ENCODE data around the gene ZMIZ1.
"Not testable (repeated sequence)": the region's sequence is repeated elsewhere in the genome, so short reads cannot be mapped to it uniquely, and the experiment has no call there.

Gene ZMIZ1

GRCh38 chr10:79335094-79335469, 266.3 kb downstream of the ZMIZ1 start:
- H3K4me3 ChIP-seq (ENCODE audit: low read length in 2 of 2), result no peak overlapping the region
- peaks cover 4% of the 10 kb centered on the region in 2 donors for H3K4me1 ChIP-seq (ENCODE audit: control insufficient read depth in 2 of 2, insufficient read depth in 2 of 2, low read length in 2 of 2)
- H3K9ac ChIP-seq (ENCODE audit: low read depth in 1 of 2, low read length in 2 of 2), result no peak overlapping the region
- no peaks in the 10 kb centered on the region for H3K36me3 ChIP-seq (ENCODE audit: control insufficient read depth in 2 of 2, insufficient read depth in 2 of 2, low read length in 2 of 2)
- no peaks in the 10 kb centered on the region for H3K9me3 ChIP-seq (ENCODE audit: control insufficient read depth in 2 of 2, low read length in 2 of 2)
- H3K27ac ChIP-seq (ENCODE audit: low read depth in 2 of 2, low read length in 2 of 2), result no peak overlapping the region
- H3K27me3 ChIP-seq (ENCODE audit: control insufficient read depth in 2 of 2, insufficient read depth in 2 of 2, low read length in 2 of 2), result no peaks in the 10 kb centered on the region

GRCh38 chr10:79335470-79336235, 266.9 kb downstream of the ZMIZ1 start:
- Histone ChIP-seq H3K27ac (ENCODE audit: low read depth in 2 of 2, low read length in 2 of 2) (no peak overlapping the region), H3K4me1 (ENCODE audit: control insufficient read depth in 2 of 2, insufficient read depth in 2 of 2, low read length in 2 of 2) (peaks cover 4% of the 10 kb centered on the region in 2 donors), H3K9ac (ENCODE audit: low read depth in 1 of 2, low read length in 2 of 2) (no peak overlapping the region), H3K4me3 (ENCODE audit: low read length in 2 of 2) (no peak overlapping the region), H3K36me3 (ENCODE audit: control insufficient read depth in 2 of 2, insufficient read depth in 2 of 2, low read length in 2 of 2) (no peaks in the 10 kb centered on the region), H3K27me3 (ENCODE audit: control insufficient read depth in 2 of 2, insufficient read depth in 2 of 2, low read length in 2 of 2) (no peaks in the 10 kb centered on the region), H3K9me3 (ENCODE audit: control insufficient read depth in 2 of 2, low read length in 2 of 2) (no peaks in the 10 kb centered on the region)

GRCh38 chr10:79336276-79336675, 267.5 kb downstream of the ZMIZ1 start:
- no peak overlapping the region for H3K9ac ChIP-seq (ENCODE audit: low read depth in 1 of 2, low read length in 2 of 2)
- no peaks in the 10 kb centered on the region for H3K9me3 ChIP-seq (ENCODE audit: control insufficient read depth in 2 of 2, low read length in 2 of 2)
- H3K36me3 ChIP-seq (ENCODE audit: control insufficient read depth in 2 of 2, insufficient read depth in 2 of 2, low read length in 2 of 2), result no peaks in the 10 kb centered on the region
- no peaks in the 10 kb centered on the region for H3K27me3 ChIP-seq (ENCODE audit: control insufficient read depth in 2 of 2, insufficient read depth in 2 of 2, low read length in 2 of 2)
- no peak overlapping the region for H3K27ac ChIP-seq (ENCODE audit: low read depth in 2 of 2, low read length in 2 of 2)
- H3K4me3 ChIP-seq (ENCODE audit: low read length in 2 of 2), result no peak overlapping the region
- H3K4me1 ChIP-seq (ENCODE audit: control insufficient read depth in 2 of 2, insufficient read depth in 2 of 2, low read length in 2 of 2), result peaks cover under 1 to 4% of the 10 kb centered on the region in 2 donors

GRCh38 chr10:79336739-79337138, 268.0 kb downstream of the ZMIZ1 start:
- no peaks in the 10 kb centered on the region for H3K36me3 ChIP-seq (ENCODE audit: control insufficient read depth in 2 of 2, insufficient read depth in 2 of 2, low read length in 2 of 2)
- no peak overlapping the region for H3K27ac ChIP-seq (ENCODE audit: low read depth in 2 of 2, low read length in 2 of 2)
- H3K4me3 ChIP-seq (ENCODE audit: low read length in 2 of 2), result no peak overlapping the region
- H3K27me3 ChIP-seq (ENCODE audit: control insufficient read depth in 2 of 2, insufficient read depth in 2 of 2, low read length in 2 of 2), result no peaks in the 10 kb centered on the region
- H3K9me3 ChIP-seq (ENCODE audit: control insufficient read depth in 2 of 2, low read length in 2 of 2), result no peaks in the 10 kb centered on the region
- no peak overlapping the region for H3K9ac ChIP-seq (ENCODE audit: low read depth in 1 of 2, low read length in 2 of 2)
- no peaks in the 10 kb centered on the region for H3K4me1 ChIP-seq (ENCODE audit: control insufficient read depth in 2 of 2, insufficient read depth in 2 of 2, low read length in 2 of 2)

- H3K9ac ChIP-seq (ENCODE audit: low read depth in 1 of 2, low read length in 2 of 2); H3K36me3 ChIP-seq (ENCODE audit: control insufficient read depth in 2 of 2, insufficient read depth in 2 of 2, low read length in 2 of 2); H3K4me3 ChIP-seq (ENCODE audit: low read length in 2 of 2); H3K27me3 ChIP-seq (ENCODE audit: control insufficient read depth in 2 of 2, insufficient read depth in 2 of 2, low read length in 2 of 2); H3K27ac ChIP-seq (ENCODE audit: low read depth in 2 of 2, low read length in 2 of 2); H3K4me1 ChIP-seq (ENCODE audit: control insufficient read depth in 2 of 2, insufficient read depth in 2 of 2, low read length in 2 of 2); H3K9me3 ChIP-seq (ENCODE audit: control insufficient read depth in 2 of 2, low read length in 2 of 2): not testable (repeated sequence)
Observed at GRCh38 chr10:79337783-79338469, 269.2 kb downstream of the ZMIZ1 start.

- no peak overlapping the region for H3K9ac ChIP-seq (ENCODE audit: low read depth in 1 of 2, low read length in 2 of 2)
- H3K4me3 ChIP-seq (ENCODE audit: low read length in 2 of 2), result no peak overlapping the region
- no peaks in the 10 kb centered on the region for H3K27me3 ChIP-seq (ENCODE audit: control insufficient read depth in 2 of 2, insufficient read depth in 2 of 2, low read length in 2 of 2)
- no peaks in the 10 kb centered on the region for H3K36me3 ChIP-seq (ENCODE audit: control insufficient read depth in 2 of 2, insufficient read depth in 2 of 2, low read length in 2 of 2)
- H3K27ac ChIP-seq (ENCODE audit: low read depth in 2 of 2, low read length in 2 of 2), result no peak overlapping the region
- no peaks in the 10 kb centered on the region for H3K9me3 ChIP-seq (ENCODE audit: control insufficient read depth in 2 of 2, low read length in 2 of 2)
- peaks cover 5 to 11% of the 10 kb centered on the region in 2 donors for H3K4me1 ChIP-seq (ENCODE audit: control insufficient read depth in 2 of 2, insufficient read depth in 2 of 2, low read length in 2 of 2)
Observed at GRCh38 chr10:79339266-79339665, 270.5 kb downstream of the ZMIZ1 start.

- Histone ChIP-seq H3K27ac (ENCODE audit: low read depth in 2 of 2, low read length in 2 of 2) (no peak overlapping the region), H3K4me1 (ENCODE audit: control insufficient read depth in 2 of 2, insufficient read depth in 2 of 2, low read length in 2 of 2) (peaks cover 5 to 11% of the 10 kb centered on the region in 2 donors)
Observed at GRCh38 chr10:79340646-79341244, 272.0 kb downstream of the ZMIZ1 start.

GRCh38 chr10:79342295-79342761, 273.6 kb downstream of the ZMIZ1 start:
- H3K9me3 ChIP-seq (ENCODE audit: control insufficient read depth in 2 of 2, low read length in 2 of 2), result no peaks in the 10 kb centered on the region
- H3K27me3 ChIP-seq (ENCODE audit: control insufficient read depth in 2 of 2, insufficient read depth in 2 of 2, low read length in 2 of 2), result no peaks in the 10 kb centered on the region
- no peak overlapping the region for H3K4me3 ChIP-seq (ENCODE audit: low read length in 2 of 2)
- no peak overlapping the region for H3K27ac ChIP-seq (ENCODE audit: low read depth in 2 of 2, low read length in 2 of 2)
- H3K4me1 ChIP-seq (ENCODE audit: control insufficient read depth in 2 of 2, insufficient read depth in 2 of 2, low read length in 2 of 2), result peaks cover 8 to 13% of the 10 kb centered on the region in 2 donors
- no peak overlapping the region for H3K9ac ChIP-seq (ENCODE audit: low read depth in 1 of 2, low read length in 2 of 2)
- H3K36me3 ChIP-seq (ENCODE audit: control insufficient read depth in 2 of 2, insufficient read depth in 2 of 2, low read length in 2 of 2), result no peaks in the 10 kb centered on the region

More at GRCh38 chr10:79340646-79341244, 272.0 kb downstream of the ZMIZ1 start:
- no peak overlapping the region for H3K4me3 ChIP-seq (ENCODE audit: low read length in 2 of 2)
- no peaks in the 10 kb centered on the region for H3K9me3 ChIP-seq (ENCODE audit: control insufficient read depth in 2 of 2, low read length in 2 of 2)
- H3K27me3 ChIP-seq (ENCODE audit: control insufficient read depth in 2 of 2, insufficient read depth in 2 of 2, low read length in 2 of 2), result no peaks in the 10 kb centered on the region
- H3K9ac ChIP-seq (ENCODE audit: low read depth in 1 of 2, low read length in 2 of 2), result no peak overlapping the region
- no peaks in the 10 kb centered on the region for H3K36me3 ChIP-seq (ENCODE audit: control insufficient read depth in 2 of 2, insufficient read depth in 2 of 2, low read length in 2 of 2)

GRCh38 chr10:79342811-79343561, 274.2 kb downstream of the ZMIZ1 start:
- peaks cover 9 to 17% of the 10 kb centered on the region in 2 donors for H3K4me1 ChIP-seq (ENCODE audit: control insufficient read depth in 2 of 2, insufficient read depth in 2 of 2, low read length in 2 of 2)
- H3K9ac ChIP-seq (ENCODE audit: low read depth in 1 of 2, low read length in 2 of 2), result no peak overlapping the region
- no peaks in the 10 kb centered on the region for H3K36me3 ChIP-seq (ENCODE audit: control insufficient read depth in 2 of 2, insufficient read depth in 2 of 2, low read length in 2 of 2)
- H3K9me3 ChIP-seq (ENCODE audit: control insufficient read depth in 2 of 2, low read length in 2 of 2), result no peaks in the 10 kb centered on the region
- H3K27me3 ChIP-seq (ENCODE audit: control insufficient read depth in 2 of 2, insufficient read depth in 2 of 2, low read length in 2 of 2), result no peaks in the 10 kb centered on the region
- no peak overlapping the region for H3K4me3 ChIP-seq (ENCODE audit: low read length in 2 of 2)
- no peak overlapping the region for H3K27ac ChIP-seq (ENCODE audit: low read depth in 2 of 2, low read length in 2 of 2)

All from mucosa of rectum (tissue), 2 donors.